Cortex of kidney (tissue), 1 donor: ENCODE data around the gene RUNDC3A.
"Not testable (repeated sequence)": the region's sequence is repeated elsewhere in the genome, so short reads cannot be mapped to it uniquely, and the experiment has no call there.

Experiments used
- DNase-seq: peaks from one replicate; lab custom pipeline; 2025; lab: John Stamatoyannopoulos, UW

Gene RUNDC3A

GRCh38 chr17:44343510-44344209 lies 35.3 kb downstream of the RUNDC3A start:
- no peak for DNase-seq

- no peak for DNase-seq
Measured at GRCh38 chr17:44344939-44345453, 36.6 kb downstream of the RUNDC3A start, which contains the start of gene GRN. Gene GRN, plus strand, starts transcription at chr17:44345302. Its CDS starts 3,863 bp downstream, at chr17:44349165.

DNA sequence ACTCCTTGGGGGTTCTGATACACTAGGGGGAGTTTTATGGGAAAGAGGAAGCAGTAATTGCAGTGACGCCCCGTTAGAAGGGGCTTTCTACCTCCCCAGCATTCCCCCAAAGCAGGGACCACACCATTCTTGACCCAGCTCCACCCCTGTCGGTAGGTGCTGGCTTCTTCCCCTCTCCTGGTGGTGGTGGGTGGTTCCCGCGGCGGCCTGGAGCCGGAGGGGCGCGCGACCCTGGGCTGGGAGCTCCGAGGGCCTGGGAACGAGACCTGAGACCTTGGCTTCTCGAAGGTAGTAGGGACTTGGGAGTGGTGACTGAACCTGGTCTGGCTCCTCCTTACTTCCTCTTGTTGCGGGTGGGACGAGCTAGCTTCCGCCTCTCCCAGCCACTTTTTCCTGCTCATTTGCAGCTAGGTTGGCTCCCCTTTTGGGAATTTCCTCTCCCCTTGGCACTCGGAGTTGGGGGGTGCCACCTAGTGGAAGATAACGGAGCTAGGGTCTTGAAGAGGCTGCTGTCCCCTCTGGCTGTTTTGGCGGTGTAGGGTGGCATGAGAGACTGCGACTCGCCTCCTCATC lies 37.1 kb downstream of the RUNDC3A start:
- no peak for DNase-seq

GRCh38 chr17:44346064-44346844 lies 37.9 kb downstream of the RUNDC3A start:
- DNase-seq, result no peak

DNA sequence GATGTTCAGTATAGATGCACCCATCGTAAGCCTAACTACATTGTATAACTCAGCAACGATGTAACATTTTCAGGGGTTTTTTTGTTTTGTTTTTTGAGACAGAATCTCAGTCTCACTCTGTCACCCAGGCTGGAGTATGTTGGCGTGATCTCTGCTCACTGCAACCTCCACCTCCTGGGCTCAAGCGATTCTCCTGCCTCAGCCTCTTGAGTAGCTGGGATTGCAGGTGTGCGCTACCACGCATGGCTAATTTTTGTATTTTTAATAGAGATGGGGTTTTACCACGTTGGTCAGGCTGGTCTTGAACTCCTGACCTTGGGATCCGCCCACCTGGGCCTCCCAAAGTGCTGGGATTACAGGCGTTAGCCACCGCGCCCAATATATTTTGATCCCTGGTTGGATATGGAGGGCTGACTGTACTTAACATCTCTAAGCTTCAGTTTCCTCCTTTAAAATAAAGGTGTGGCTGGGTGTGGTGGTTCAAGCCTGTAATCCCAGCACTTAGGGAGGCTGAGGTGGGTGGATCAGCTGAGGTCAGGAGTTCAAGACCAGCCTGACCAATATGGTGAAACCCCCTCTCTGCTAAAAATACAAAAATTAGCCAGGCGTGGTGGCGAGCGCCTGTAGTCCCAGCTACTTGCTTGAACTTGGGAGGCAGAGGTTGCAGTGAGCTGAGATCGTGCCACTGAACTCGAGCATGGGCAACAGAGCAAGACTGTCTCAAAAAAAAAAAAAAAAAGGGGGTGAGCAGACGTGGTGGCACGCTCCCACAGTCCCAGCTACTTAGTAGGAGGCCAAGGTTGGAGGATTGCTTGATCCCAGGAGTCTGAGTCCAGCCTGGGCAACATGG lies 39.0 kb downstream of the RUNDC3A start:
- not testable (repeated sequence) for DNase-seq

DNA sequence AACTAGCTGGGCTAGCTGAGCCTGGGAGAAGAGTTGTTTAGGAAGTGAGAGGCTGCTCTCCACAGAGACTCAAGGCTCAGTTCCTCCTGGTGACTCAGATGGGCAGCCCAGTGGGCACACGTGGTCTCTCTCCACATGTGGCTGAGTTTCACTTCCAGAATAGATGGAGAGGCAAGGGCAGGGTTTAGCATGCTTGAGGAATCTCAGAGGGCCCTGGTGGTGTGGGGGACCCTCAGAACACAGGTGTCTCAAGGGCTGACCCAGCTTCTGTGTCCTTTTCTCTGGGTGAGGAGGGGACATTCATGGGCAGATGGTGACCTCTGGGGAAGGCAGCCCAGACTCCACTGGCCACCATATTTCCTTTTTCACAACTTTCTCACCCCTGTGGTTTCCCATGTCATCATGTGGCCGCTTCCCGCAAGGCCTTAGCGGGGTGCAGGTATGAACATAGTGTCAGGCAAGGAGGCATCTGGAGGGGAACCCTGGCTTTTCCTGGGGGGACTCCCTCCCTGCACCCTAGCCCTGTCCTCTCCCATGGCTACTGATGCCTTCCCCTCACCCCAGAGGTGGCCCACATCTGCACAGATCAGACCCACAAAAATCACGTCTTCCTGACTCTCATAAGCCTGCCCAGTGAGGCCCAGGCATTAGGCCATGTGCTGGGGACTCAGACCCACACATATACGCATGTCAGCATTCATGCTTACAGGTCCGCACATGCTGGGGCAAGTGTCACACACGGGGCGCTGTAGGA lies 40.0 kb downstream of the RUNDC3A start:
- DNase-seq, result no peak

DNA sequence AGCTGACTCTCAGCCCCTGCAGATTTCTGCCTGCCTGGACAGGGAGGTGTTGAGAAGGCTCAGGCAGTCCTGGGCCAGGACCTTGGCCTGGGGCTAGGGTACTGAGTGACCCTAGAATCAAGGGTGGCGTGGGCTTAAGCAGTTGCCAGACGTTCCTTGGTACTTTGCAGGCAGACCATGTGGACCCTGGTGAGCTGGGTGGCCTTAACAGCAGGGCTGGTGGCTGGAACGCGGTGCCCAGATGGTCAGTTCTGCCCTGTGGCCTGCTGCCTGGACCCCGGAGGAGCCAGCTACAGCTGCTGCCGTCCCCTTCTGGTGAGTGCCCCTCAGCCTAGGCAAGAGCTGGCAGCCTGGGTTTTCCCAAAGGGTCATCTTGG lies 40.6 kb downstream of the RUNDC3A start:
- DNase-seq, result no peak

DNA sequence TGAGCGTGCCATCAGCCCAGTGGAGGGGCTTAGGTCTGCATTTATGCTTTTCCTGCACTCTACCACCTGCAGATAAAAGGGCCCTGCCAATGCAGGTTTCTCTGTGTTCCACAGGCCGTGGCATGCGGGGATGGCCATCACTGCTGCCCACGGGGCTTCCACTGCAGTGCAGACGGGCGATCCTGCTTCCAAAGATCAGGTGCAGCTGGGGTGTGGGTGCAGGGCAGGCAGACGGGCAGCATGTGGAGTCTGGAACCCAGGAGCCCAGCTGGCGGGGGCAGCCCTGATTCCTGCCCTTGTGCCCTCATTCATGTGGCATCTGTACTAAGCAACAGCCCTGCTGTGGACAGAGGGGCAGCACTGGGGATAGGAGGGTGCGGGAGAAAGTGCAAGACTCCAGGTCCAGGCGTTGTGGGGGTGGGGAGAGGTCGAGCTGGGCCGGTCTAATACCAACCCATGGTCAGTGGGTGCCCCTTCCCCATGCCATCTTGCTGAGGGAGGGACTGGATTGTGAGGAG lies 41.2 kb downstream of the RUNDC3A start:
- no peak for DNase-seq

- no peak for DNase-seq
Measured at GRCh38 chr17:44350733-44351226, 42.4 kb downstream of the RUNDC3A start.

DNA sequence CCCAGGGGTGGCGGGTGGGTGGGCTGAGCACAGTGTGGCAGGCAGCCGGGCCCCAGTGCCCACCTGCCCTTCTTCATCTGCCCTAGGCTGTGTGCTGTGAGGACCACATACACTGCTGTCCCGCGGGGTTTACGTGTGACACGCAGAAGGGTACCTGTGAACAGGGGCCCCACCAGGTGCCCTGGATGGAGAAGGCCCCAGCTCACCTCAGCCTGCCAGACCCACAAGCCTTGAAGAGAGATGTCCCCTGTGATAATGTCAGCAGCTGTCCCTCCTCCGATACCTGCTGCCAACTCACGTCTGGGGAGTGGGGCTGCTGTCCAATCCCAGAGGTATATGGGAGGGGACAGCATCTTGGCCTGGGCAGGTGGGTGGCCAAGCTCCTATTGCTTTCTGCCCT lies 43.1 kb downstream of the RUNDC3A start:
- no peak for DNase-seq

- no peak for DNase-seq
Measured at GRCh38 chr17:44351961-44352827, 43.8 kb downstream of the RUNDC3A start.

GRCh38 chr17:44352828-44353671 lies 44.6 kb downstream of the RUNDC3A start:
- no peak for DNase-seq

- no peak for DNase-seq
Measured at GRCh38 chr17:44353672-44354331, 45.4 kb downstream of the RUNDC3A start.

- no peak for DNase-seq
Measured at GRCh38 chr17:44354582-44355561, 46.5 kb downstream of the RUNDC3A start.

GRCh38 chr17:44355642-44356099 lies 47.3 kb downstream of the RUNDC3A start:
- no peak for DNase-seq

GRCh38 chr17:44356241-44356640 lies 47.8 kb downstream of the RUNDC3A start:
- DNase-seq, result no peak

DNA sequence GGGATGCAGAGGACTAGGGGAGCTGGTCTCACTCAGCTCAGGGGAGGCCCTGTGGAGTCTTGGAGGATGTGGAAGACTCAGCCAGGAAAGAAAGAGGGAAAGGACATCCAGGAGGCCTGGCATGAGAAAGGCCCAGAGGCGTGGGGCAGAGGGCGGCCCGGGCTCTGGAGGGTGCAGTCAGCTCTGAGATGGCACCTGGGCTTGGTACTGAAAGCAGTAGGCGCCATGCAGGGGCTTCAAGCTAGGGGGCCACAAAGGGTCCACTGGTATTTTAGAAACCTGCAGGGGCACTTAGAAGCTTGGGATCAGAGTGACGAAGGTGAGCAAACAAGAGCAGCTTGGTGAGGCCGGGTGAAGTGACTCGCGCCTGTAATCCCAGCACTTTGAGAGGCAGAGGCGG lies 49.7 kb downstream of the RUNDC3A start:
- DNase-seq, result no peak
